ENCODE measurements around the gene PDZRN4. TPM values are rescaled to one million over a fixed set of nuclear protein-coding genes. Genes with fewer than 3 reads are reported as not detected.

The PDZRN4 gene
- total and polyA plus RNA-seq, 8 donors = 0.11 to 0.76 (median 0.34) TPM

- no peaks in the 10 kb centered on the region for H3K9me3 ChIP-seq
- ATAC-seq (peak; percentile 87), DNase-seq (no peak)
- no peaks in the 10 kb centered on the region for H3K4me1 ChIP-seq
- no peaks in the 10 kb centered on the region for H3K27me3 ChIP-seq
- H3K27ac ChIP-seq = no peak overlapping the region
- intact Hi-C loops (cut with DNase I) = no loop called here
- H3K4me3 ChIP-seq = no peak overlapping the region
- no peak for TF ChIP-seq CTCF (IDR thresholded peaks at IDR 0.05)
- no peaks in the 10 kb centered on the region for H3K36me3 ChIP-seq
These were observed 368.1 kb downstream of the PDZRN4 start for GRCh38 chr12:41556176-41556575.

- no peak overlapping the region for H3K27ac ChIP-seq
- ATAC-seq = no peak
- no peak overlapping the region for H3K4me3 ChIP-seq
- no peaks in the 10 kb centered on the region for H3K27me3 ChIP-seq
- no peaks in the 10 kb centered on the region for H3K4me1 ChIP-seq
- intact Hi-C loops (cut with DNase I) = no loop called here
- H3K36me3 ChIP-seq = no peaks in the 10 kb centered on the region
- no peak for DNase-seq
- TF ChIP-seq CTCF (IDR thresholded peaks at IDR 0.05) = no peak
- H3K9me3 ChIP-seq = no peaks in the 10 kb centered on the region
These were observed 369.2 kb downstream of the PDZRN4 start for GRCh38 chr12:41557344-41557743.

- H3K27me3 ChIP-seq = no peaks in the 10 kb centered on the region
- H3K9me3 ChIP-seq = no peaks in the 10 kb centered on the region
- peak in 2 of 4 donors; percentile 29 to 55 for DNase-seq
- intact Hi-C loops (cut with DNase I) = no loop called here
- TF ChIP-seq CTCF (IDR thresholded peaks at IDR 0.05) = no peak
- no peaks in the 10 kb centered on the region for H3K36me3 ChIP-seq
- H3K27ac ChIP-seq = no peak overlapping the region
- H3K4me1 ChIP-seq = no peaks in the 10 kb centered on the region
- no peak for ATAC-seq
- H3K4me3 ChIP-seq = no peak overlapping the region
These were observed 370.6 kb downstream of the PDZRN4 start for GRCh38 chr12:41558671-41559070.

- no peaks in the 10 kb centered on the region for H3K9me3 ChIP-seq
- H3K4me1 ChIP-seq = no peaks in the 10 kb centered on the region
- no peak for DNase-seq
- H3K27ac ChIP-seq = no peak overlapping the region
- H3K36me3 ChIP-seq = no peaks in the 10 kb centered on the region
- TF ChIP-seq CTCF (IDR thresholded peaks at IDR 0.05) = no peak
- intact Hi-C loops (cut with DNase I) = no loop called here
- ATAC-seq = no peak
- H3K27me3 ChIP-seq = no peaks in the 10 kb centered on the region
- H3K4me3 ChIP-seq = no peak overlapping the region
These were observed 374.9 kb downstream of the PDZRN4 start for GRCh38 chr12:41563051-41563450.

- TF ChIP-seq CTCF (IDR thresholded peaks at IDR 0.05) = peak in 1 of 2 donors; percentile 17
- Histone ChIP-seq H3K4me3 (no peak overlapping the region), H3K27ac (no peak overlapping the region), H3K27me3 (no peaks in the 10 kb centered on the region), H3K9me3 (no peaks in the 10 kb centered on the region), H3K36me3 (no peaks in the 10 kb centered on the region), H3K4me1 (no peaks in the 10 kb centered on the region)
- ATAC-seq = no peak
- no peak for DNase-seq
- intact Hi-C loops (cut with DNase I) = no loop called here
These were observed 376.7 kb downstream of the PDZRN4 start for GRCh38 chr12:41564816-41565215.

All from left lung (tissue), 10 donors.